ENCODE data around the gene COL21A1. TPM values are rescaled to one million over a fixed set of nuclear protein-coding genes. Genes with fewer than 3 reads are reported as not detected.
A peak's percentile ranks its signal among the peaks of the same experiment; 100 is the strongest.

The COL21A1 gene
- total RNA-seq, 4 donors from 2014 or later: 16.9 to 29.9 (median 24.2) TPM

DNA sequence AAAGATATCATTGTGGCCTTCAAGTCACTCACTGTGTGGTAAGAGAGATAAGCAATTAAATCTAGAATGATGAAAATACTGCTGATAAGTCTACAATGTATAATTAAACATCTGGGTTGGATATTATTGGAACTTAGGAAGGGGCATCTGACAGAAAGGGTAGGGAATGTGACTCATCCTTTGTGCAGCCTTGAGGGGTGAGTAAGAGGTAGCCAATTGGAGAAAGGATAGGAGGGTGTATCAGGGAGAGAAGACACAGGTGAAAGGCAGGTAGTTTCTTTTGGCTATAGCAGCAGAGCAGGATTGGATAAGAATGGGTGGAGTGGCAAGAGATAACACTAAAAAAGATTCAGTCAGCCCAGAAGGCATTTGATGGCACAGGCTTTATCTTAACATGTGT, 182.0 kb downstream of the COL21A1 start:
- TF ChIP-seq POLR2A (IDR thresholded peaks at IDR 0.05) (no peak), EP300 (IDR thresholded peaks at IDR 0.05) (no peak)
- TF ChIP-seq, protein P1, sequence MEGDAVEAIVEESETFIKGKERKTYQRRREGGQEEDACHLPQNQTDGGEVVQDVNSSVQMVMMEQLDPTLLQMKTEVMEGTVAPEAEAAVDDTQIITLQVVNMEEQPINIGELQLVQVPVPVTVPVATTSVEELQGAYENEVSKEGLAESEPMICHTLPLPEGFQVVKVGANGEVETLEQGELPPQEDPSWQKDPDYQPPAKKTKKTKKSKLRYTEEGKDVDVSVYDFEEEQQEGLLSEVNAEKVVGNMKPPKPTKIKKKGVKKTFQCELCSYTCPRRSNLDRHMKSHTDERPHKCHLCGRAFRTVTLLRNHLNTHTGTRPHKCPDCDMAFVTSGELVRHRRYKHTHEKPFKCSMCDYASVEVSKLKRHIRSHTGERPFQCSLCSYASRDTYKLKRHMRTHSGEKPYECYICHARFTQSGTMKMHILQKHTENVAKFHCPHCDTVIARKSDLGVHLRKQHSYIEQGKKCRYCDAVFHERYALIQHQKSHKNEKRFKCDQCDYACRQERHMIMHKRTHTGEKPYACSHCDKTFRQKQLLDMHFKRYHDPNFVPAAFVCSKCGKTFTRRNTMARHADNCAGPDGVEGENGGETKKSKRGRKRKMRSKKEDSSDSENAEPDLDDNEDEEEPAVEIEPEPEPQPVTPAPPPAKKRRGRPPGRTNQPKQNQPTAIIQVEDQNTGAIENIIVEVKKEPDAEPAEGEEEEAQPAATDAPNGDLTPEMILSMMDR (IDR thresholded peaks at IDR 0.05): no peak
- H3K4me1 ChIP-seq: no peaks in the 10 kb centered on the region
- H3K9me3 ChIP-seq: no peaks in the 10 kb centered on the region
- H3K4me3 ChIP-seq: no peak overlapping the region
- no peaks in the 10 kb centered on the region for H3K27me3 ChIP-seq
- no peak overlapping the region for H3K27ac ChIP-seq
- H3K36me3 ChIP-seq: peaks cover 0 to 5% (median 0%) of the 10 kb centered on the region in 3 donors
- no peak for DNase-seq (ENCODE audit: low spot score in 2 of 2)

DNA sequence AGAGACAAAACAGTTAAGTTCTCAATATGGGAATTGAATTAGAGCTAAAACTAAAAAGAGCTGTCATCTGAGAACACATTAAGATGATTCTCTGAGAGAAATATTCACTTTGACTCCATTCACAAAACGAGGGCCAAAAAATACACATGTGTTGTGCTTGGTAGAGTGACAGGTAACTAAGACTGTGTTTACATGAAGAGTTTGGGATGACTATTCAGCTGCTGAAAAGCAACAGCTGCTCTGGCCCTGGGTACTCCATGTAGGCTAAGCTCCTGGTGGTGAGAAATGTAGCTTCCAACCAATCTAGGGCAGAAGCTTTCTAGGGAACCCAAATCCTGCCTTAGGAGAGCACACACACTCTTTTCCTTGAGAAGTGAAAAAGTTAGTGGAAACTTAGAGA, 184.5 kb downstream of the COL21A1 start:
- no peak overlapping the region for H3K27ac ChIP-seq
- TF ChIP-seq, protein P1 (IDR thresholded peaks at IDR 0.05): no peak
- TF ChIP-seq EP300 (IDR thresholded peaks at IDR 0.05): no peak
- H3K4me1 ChIP-seq: no peaks in the 10 kb centered on the region
- DNase-seq (ENCODE audit: low spot score in 2 of 2): no peak
- WGBS, 2 donors: 53 to 71% methylated on average over 1 of the region's 1 CpG
- H3K9me3 ChIP-seq: no peaks in the 10 kb centered on the region
- no peaks in the 10 kb centered on the region for H3K27me3 ChIP-seq
- H3K36me3 ChIP-seq: peaks cover 0 to 5% (median 0%) of the 10 kb centered on the region in 3 donors
- H3K4me3 ChIP-seq: no peak overlapping the region

DNA sequence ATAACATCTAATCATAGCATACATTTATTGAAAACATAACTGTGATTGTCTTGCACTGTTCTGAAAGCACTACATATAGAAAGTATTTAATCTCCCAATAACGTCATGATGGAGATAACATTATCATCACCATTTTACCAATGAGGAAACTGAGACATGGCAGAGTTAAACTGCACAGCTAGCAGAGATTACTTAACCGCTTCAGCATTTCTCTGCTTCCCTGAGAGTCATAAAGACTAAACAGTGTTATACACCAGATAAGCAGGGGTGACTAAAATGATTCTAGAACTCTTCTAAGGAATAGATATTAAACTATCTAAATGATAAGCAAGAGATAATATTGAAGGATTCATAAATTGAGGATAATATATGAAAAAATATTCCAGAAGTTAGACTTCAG, 188.7 kb downstream of the COL21A1 start:
- no peak for TF ChIP-seq EP300 (IDR thresholded peaks at IDR 0.05)
- TF ChIP-seq, protein P1 (IDR thresholded peaks at IDR 0.05): no peak
- no peak for TF ChIP-seq POLR2A (IDR thresholded peaks at IDR 0.05)
- no peak for DNase-seq (ENCODE audit: low spot score in 2 of 2)
- Histone ChIP-seq H3K36me3 (peaks cover 0 to 5% (median 0%) of the 10 kb centered on the region in 3 donors), H3K27ac (no peak overlapping the region), H3K4me3 (no peak overlapping the region), H3K4me1 (no peaks in the 10 kb centered on the region), H3K27me3 (no peaks in the 10 kb centered on the region), H3K9me3 (no peaks in the 10 kb centered on the region)
- WGBS, 2 donors: 82% methylated on average over 2 of the region's 2 CpGs

DNA sequence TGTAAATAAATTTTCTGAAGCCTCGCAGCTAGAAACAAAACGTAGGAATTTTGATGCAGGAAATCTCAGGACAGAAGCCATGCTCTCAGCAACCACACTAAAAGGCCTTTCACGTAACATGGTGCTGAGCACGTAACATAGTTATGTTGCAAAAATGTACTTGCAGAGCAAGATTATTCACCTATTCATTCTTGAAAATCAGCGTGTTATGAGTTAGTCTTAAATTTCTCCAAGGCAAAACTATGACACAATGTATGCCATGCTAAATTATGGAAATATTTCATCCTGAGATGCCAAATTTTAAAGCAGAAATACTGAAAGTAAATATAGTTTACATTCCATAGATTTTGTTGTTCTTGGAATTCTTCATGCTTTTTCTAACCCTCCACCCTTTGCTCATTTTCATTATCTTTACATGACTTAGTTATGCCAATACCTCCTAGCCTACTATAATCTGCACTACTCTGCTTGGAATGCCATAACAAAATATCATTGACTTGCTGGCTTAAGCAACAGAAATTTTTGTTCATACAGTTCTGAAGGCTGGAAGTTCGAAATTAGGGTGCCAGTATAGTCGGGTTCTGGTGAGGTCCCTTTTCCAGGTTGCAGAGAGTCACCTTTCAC, 192.2 kb downstream of the COL21A1 start:
- Histone ChIP-seq H3K4me1 (peaks cover 0 to 6% (median 0%) of the 10 kb centered on the region in 4 donors), H3K4me3 (no peak overlapping the region), H3K36me3 (no peaks in the 10 kb centered on the region), H3K27ac (no peak overlapping the region), H3K27me3 (no peaks in the 10 kb centered on the region), H3K9me3 (no peaks in the 10 kb centered on the region)
- DNase-seq (ENCODE audit: low spot score in 2 of 2): no peak
- WGBS, 2 donors: 60 to 73% methylated on average over 7 of the region's 7 CpGs
- TF ChIP-seq POLR2A (IDR thresholded peaks at IDR 0.05) (no peak), EP300 (IDR thresholded peaks at IDR 0.05) (no peak)
- TF ChIP-seq, protein P1 (IDR thresholded peaks at IDR 0.05): no peak

DNA sequence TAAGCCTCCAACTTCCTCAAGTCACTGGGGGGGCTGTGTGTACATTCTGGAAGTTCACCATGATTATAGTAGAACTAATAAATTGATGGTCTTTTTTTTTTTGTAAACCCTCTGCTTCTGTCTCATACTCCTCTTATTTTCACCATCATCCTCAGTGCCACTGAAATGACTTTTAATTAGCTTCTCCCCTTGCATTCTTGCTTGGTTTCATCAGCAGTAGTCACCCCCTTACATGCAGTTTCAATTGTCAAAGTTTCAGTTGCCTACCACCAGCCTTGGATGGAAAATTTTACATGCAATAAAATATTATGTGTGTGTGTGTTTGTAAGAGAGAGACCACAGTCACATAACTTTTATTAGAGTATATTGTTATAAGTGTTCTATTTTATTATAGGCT, 196.2 kb downstream of the COL21A1 start:
- H3K36me3 ChIP-seq: no peaks in the 10 kb centered on the region
- TF ChIP-seq EP300 (IDR thresholded peaks at IDR 0.05) (no peak), POLR2A (IDR thresholded peaks at IDR 0.05) (no peak)
- TF ChIP-seq, protein P1 (IDR thresholded peaks at IDR 0.05): no peak
- no peak overlapping the region for H3K4me3 ChIP-seq
- H3K27me3 ChIP-seq: no peaks in the 10 kb centered on the region
- peak overlapping the region in 2 of 4 donors; percentile 42 to 65 for H3K27ac ChIP-seq
- peaks cover 0 to 8% (median 3%) of the 10 kb centered on the region in 4 donors for H3K4me1 ChIP-seq
- DNase-seq (ENCODE audit: low spot score in 2 of 2): no peak
- H3K9me3 ChIP-seq: no peaks in the 10 kb centered on the region
